NCI-H128 (cell line): ENCODE data around the gene CMSS1.

Experiments
- DNase-seq: peaks from one replicate; lab custom pipeline; 2025; ENCODE audit not compliant: unreplicated experiment; lab: John Stamatoyannopoulos, UW

CMSS1 gene

DNA sequence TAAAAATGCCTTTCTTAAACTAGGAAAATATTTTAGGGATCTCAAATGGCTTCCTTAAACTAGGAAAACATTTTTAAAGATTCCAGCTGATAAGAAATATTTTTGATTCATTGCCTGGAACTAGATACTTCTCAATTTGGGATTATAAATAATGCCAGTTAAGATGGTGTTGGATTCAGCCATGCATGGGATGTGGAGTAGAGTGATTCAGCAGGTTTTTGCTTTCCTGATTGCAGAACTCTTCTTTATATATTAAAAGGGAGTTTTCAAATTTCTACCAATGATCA lies 281.1 kb downstream of the CMSS1 start:
- no peak for DNase-seq

DNA sequence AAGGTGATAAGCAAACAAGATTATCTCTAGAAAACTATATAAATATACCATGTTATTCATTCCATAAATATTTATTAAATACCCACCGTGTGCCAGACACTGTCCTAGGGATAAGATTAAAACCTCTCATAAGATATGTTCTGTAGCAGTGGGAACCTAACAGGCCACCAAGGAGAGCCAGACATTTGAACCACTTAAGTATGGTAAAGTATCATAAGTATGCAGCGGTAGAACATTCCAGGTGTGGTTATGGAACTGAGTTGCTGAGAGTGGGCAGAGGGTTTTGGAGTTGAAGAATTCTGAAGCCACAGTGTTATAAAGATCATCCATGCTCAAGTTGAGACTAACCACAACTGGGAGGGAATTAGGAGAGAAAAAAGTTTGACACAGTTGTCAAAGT lies 282.0 kb downstream of the CMSS1 start:
- no peak for DNase-seq

DNA sequence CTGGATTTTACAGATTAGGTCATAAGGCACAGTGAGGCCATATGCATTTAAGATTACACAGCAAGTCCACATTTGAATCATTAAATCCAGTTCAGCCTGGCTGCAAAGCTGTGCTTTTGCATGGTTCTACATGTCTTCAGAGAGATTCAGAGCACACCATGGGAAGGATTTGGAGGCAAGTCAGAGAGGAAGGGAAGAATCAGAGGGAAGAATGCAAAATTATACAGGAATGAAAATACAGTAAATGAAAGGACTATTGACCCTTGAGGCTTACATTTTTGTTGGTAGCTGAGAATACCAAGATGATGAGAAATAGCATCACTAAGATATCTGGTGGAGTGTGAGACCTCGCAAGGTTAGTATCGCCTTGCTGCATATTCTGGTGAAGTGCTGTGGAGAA lies 282.8 kb downstream of the CMSS1 start:
- DNase-seq: no peak

DNA sequence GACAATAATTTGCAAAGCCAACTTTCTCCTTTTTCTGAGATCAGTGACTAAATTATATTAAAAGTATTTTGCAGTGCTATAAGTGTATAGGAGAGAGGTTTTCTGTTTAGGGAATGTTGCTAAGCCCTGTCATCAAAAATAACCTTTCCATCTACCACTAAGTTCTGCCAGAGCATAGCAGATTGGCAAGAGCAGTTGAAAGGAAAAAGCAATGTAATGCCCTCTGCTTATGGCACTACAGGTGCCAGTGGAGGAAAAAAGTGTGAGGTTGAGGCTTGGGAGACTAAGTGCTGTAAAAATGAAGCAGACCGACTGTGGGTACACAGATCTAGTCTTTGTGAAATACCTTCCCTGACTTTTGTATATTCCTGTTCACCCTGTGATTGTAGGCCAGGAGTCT lies 285.1 kb downstream of the CMSS1 start:
- no peak for DNase-seq

DNA sequence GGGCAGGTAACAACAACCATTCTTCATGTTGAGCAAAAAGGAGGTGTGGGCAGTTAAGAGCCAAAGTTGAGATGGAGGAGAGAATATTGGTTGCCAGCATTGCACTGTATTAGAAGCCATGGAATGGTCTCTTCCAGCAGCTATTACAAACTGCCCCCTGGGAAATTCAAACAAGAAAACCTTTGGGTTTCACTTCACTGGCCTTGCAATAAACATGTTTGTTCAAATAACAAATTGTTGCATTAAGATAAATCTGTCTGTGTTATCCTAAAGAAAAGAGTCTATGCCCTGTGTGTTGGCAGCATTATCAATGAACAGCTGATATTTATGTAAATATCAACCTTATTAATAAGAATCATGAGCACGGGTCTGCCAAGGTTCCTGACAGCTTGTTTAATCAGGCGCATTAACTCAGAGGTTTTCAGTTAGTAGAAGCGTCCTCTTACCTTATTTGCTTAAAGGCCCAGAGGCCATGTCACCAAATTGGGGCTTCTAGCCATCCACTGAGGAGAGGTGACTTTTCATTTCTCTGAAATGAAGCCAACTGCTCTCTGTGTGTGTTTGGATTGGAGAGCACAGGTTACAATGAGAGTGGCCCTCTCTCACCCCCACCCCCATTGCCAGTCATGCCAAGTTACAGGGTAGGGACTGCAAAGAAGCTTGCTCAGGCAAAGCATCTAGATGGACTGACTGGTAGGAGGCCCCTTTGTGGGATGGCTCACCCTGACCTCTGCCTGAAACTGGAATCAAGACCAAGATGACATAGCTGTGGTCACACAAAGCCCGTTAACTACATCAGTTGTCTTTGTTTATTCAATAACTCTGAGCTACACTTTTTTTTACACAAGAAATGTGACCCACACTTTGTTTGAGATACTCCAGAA lies 286.1 kb downstream of the CMSS1 start:
- DNase-seq: no peak

DNA sequence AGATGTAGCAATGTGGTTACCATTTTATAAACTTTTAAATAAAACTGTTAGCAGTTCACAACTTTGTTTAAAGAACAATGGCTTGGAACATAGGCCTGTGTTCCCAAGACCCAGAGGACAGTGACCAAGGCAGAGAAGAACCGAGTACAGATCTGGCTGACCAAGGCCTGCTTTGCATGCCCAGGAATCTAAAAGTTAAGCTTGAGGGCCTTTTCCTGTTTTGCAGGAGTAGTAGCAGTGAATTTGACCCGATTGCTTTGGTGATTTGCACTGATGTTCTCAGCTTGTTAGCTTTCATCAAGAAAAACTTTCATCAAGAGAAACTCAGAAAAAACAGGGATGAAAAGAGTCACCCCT lies 286.8 kb downstream of the CMSS1 start:
- no peak for DNase-seq

DNA sequence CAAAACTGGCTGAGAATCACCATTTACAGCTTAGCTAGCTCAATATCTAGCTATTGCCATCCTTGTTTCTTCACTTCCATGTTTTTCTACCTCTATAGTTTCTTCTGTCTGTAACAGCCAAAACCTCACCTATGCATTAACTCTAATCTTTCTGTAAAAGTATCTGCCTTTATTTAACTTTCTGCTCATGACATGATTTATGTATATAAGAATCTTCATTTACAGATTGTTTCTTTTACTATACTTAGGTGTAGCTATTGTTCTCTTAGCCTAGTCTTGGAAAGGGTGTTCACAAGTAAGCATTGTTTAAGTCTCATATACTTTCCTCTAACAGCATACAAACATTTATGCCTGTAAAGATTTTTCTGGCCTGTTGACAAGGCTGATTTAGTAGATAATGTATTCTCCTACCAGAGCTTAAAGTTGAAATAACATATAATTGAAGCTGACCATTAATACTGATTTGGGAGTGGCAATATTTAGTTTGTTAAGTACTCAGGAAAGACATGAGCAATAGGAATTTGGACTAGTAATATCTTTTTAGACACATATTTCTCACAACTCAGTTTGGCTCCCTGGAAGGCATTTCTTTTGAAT lies 287.3 kb downstream of the CMSS1 start:
- no peak for DNase-seq

DNA sequence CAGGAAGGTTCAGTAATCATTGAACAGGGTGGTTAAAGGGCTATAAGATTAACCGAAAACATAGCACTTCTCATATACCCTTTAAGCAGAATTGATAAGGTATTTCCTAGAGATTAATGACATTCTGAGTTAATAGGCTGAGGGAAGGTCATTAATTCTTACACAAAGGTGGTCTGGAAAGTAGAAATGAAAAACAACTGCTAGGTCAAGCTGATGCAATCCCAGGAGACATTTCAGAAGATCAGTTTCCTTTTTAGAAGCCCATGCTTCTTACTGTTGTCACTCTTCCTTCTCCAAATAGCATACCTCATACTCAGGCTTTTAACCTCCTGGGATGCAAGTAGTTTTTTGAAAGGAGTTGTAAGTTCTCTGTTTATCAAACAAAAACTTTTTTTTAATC lies 287.8 kb downstream of the CMSS1 start:
- no peak for DNase-seq

DNA sequence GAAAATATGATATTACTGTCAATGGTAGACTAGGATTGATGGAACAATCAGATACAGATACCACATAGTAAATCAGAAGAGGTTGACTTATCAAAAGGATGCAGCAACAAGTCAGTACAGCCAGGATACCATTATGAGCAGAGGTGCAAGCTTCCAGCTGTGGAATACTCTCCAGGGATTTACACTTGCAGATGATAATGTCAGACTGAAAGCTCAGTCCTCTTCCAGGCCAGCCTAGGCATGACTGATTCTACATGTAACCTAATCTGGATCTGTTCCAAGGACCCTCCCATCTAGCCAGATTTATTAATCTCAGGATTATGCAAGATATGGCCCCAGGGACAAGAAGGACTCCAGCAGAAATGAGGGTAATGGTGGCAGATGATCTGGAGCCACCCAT lies 288.4 kb downstream of the CMSS1 start:
- DNase-seq: no peak

DNA sequence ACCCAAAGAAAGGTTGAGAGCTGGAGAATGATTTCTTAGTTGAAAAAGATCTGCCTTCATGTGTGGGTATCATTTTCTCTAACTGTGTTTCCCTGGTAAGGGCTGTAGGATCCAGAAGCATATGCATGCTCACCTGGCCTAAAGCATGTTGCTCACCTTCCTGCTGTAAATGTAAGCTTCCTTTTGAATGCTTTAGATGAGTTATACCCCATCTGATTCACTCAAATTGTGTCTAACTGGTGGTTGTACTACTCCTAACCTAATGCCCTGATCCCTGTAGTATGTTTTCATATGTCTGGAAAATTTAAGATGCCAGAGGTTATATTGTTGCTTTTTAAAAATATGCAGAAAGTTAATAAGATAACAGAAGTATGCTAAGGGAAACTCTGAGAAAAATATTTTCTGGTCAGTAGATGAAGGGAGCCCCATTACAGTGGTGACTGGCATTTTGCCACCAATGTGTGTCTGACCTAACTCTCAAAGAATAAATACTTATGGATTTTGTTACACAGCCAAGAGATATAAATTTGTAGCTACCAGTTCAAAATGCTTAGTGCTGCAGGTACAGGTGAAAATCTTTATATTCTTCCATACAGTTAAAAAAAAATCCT lies 289.0 kb downstream of the CMSS1 start:
- DNase-seq: no peak

DNA sequence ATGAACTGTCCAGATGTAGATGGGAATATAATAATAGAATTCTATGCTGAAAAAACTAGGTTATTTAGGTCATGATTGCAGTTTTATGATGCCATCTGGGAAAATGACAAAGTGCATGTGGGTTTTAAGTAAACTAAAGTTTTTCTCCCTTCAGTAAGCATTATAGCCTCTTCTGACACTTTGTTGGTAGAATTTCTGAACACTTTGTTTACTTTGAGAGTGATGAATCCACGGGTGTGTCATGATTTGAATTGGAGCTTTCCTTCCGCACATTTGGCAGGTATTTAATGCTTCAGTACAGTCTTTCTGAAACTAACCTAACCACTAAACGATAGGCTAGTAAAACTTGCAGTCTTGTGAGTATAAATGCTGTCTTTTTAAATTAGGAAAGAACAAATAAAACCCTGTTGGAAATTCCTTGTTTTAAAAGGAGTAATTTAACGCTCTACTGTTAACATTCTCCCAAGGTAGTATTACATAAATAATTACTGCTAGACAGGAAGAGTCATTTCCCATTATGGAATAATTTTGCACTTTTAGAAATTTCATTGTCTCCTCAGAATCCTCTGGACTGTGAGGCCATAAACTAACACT lies 289.7 kb downstream of the CMSS1 start:
- DNase-seq: no peak

DNA sequence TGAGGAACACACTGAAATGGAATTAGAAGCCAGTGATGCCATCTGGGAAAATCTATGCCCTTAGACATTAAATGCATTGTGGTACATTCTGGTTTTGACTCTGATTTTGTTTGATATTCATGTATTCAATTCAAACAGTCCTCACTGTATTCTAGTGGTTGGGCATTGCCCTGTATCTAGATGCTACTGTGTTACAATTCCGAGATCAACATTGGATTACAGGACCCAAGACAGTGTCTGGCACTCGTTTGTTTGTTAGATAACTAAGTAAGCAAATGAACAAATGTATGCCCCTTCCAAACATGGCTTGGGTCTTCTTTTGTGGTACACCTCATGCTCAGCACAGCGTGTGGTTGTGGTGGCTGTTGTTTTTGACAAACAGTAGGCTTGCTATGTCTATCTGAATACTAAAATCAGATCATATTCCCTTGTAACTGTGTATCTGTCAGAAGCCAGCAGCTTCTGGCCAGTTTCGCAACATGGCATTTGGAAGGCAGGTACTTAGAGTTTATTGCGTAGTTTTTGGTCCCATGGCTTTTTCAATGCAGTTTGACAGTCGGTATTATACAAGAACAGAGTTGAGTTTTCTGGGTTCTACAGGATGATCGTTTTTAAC lies 290.9 kb downstream of the CMSS1 start:
- DNase-seq: no peak

DNA sequence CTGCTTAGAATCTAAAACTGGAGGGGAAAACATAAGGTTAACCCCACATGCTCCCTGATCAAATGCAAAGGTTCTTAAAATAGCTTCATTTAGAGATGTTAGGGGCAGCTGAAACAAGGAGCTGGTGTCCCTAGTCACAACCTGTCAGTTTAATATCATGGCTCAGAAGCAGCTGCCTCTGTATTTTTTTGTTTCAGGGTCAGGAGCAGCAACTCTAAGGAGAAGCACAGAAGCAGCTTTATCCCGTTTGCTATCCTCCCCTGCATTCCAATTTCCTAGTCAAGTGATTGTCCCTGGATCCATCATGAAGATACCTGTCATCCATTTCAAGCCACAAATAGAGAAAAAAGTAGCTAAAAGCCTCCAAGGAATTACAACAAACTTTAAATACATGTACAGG lies 292.5 kb downstream of the CMSS1 start:
- DNase-seq: no peak

DNA sequence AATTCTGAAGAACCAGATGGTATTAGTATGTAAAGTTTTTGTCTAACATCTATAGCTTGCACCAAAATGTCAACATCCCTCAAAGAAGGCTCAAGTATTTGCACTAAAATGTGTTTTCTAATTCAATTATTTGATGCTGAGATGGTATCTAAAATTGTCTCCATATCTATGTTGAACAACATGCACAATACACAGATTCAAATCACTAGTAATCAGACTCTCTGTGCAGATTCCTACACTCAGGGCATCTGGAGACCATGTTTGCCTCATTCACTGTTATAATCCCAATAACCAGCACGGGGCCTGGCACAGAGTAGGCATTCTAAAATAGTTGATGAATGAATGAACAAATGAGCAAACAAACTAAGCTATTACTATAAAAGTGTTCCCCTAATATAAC lies 294.1 kb downstream of the CMSS1 start:
- DNase-seq: no peak

DNA sequence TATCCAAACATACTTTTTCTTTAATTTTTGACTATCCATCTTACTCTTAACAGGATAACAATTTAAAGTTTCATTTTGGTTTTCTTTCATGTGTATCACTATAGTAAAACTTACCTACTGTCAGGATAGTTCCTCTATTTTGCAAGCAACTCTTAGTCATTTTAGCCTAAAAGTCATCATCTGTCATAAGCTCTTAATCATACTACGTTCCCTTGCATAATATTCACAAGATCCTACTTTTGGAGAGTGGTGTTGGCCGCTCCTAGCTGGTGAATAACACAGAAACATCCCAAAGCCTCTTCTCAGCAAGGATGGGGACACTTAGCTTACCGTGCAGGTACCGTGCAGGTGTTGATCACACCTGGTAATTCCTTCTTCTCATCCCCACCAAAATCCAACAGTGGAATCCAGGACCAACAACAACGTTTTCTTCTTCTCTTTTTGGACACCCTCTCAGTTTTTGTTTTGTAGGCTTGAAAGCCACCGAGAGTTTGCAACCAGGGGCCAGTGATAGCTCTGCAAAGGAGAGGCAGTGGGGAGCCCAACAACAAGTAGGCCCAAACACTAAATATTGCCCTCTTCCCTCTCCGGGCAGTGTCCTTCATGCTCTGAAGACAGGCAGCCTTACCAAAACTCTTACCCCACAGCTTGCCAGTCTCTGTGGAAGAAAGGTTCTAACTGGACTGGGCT lies 296.2 kb downstream of the CMSS1 start:
- DNase-seq: no peak

DNA sequence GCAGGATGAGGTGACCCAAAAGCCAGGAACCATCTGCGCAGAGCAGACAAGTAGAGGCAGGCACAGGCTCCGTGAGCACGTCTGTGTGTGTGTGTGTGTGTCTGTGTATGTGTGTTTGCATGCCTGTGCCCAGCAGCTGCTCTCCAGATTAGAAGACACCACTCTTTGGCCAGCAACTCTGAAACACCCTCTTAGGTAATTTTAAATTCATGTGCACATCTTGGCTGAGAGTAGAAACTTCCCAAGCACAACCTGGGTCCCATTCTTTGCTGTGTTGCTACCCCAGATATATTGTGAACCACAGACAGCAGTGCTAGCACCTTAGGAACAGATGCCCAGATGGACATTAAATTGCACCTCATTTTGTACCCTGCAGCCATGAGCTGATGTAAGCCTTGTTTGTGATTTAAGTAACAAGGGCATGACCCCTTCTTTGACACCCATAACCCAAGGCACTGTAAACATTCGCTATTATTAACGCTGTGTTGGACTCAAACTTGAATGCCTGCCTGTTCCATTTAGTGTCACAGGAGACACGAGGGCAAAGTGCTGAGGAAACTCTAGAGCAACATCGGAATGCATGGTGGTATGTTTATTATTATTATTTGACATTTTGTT lies 296.9 kb downstream of the CMSS1 start, which contains the start of gene FILIP1L:
Gene FILIP1L (minus strand): TSS at position 89 of the 618 bp plus-strand sequence.
- no peak for DNase-seq

DNA sequence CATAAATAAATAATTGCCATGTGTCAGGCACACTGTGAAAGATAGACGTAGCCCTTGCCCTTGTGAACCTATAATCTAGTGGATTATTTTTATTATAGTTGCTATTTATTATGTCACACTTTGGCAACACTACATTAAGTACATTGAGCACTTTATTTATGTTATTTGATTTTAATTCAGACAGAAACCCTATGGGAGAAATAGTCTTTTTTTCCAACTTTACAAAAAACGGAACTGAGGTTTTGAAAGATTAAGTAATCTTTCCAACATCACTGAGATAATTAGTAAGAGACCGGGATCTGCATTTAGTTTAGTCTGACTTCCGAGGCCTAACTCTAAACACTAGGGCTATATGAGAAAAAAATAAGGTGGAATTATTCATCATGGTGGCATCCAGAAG lies 299.4 kb downstream of the CMSS1 start:
- DNase-seq: no peak

DNA sequence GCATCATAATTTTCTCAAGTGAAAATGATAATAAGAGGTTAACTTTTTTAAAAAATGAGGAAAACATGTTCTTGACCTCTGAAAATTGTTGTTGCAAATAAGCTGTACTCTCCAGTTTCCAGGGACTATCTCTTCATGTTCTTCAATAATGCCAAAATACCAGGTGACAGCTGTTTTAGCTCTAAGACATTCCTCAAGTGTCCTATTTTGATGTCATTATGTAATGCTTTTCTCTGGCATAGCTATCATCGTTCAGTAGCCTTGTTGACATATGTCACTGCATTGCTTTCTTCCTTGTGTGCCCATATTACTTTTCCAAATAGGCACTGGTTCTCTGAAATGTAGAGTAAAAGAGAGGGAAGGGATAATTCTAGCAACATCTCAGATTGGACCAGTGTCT lies 302.4 kb downstream of the CMSS1 start:
- DNase-seq: no peak

DNA sequence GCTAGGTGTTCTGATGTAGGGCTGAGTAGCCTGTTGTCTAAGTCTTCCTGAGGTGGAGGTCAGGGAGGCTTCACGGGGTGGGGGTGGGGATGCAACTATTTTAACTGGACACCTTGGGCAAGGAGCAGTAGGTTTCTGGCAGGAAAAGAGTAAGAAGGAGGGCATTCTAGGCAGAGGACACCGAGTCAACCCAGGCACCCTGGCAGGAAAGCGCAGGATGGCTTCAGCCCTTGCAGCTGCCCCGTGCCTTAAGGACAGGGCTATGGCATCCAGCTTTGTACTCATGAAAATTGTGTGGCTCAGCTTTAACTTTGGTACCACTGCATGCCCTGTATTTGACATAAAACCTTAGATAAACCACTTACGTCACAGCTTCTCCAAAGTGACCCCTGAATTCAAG lies 303.0 kb downstream of the CMSS1 start:
- DNase-seq: no peak

DNA sequence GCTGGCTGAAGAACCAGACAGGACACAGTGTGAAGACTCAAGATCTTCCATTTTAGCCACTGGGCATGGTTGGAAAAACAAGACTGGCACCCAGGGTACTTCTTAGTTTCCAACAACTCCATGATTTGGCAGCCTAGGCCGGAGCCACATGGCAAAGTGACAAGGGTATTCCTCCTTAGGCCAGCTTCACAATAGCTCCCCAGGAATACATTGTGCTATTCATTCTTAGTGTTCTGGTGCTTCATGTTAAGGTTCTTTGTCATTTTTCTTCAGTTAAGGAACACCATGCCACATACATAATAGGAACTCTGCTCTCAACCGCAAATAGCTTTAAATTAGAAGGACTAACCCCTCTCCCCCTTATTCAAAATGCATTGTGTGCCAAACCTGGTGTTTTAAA lies 304.7 kb downstream of the CMSS1 start:
- DNase-seq: no peak

DNA sequence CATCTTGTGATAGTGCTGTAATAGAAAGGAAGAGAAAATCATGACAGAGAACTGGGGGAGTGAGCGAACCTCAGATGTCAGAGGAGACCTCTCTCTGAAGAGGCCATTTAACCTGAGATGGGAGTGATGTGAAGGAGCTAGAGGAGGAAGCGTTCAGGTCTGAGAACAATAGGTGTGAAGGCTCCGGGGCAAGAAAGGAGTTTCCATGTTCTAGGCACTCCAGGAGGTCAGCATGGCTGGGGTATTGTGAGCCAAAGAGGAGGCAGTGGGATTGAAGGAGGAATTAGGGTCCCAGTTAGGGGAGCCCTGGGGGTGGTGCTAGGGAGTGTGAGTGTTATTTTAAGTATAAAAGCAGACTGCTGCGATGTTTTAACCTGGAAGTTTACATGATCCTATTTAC lies 305.4 kb downstream of the CMSS1 start:
- no peak for DNase-seq
